GM21515 (cell line): Measurements from ENCODE around the gene SIPA1L3.

Experiments used
- ATAC-seq: cut with Tn5 transposase; IDR thresholded peaks from one replicate; pipeline ENCODE4 v1.9.1; 2021; ENCODE audit not compliant: unreplicated experiment

The SIPA1L3 gene

DNA sequence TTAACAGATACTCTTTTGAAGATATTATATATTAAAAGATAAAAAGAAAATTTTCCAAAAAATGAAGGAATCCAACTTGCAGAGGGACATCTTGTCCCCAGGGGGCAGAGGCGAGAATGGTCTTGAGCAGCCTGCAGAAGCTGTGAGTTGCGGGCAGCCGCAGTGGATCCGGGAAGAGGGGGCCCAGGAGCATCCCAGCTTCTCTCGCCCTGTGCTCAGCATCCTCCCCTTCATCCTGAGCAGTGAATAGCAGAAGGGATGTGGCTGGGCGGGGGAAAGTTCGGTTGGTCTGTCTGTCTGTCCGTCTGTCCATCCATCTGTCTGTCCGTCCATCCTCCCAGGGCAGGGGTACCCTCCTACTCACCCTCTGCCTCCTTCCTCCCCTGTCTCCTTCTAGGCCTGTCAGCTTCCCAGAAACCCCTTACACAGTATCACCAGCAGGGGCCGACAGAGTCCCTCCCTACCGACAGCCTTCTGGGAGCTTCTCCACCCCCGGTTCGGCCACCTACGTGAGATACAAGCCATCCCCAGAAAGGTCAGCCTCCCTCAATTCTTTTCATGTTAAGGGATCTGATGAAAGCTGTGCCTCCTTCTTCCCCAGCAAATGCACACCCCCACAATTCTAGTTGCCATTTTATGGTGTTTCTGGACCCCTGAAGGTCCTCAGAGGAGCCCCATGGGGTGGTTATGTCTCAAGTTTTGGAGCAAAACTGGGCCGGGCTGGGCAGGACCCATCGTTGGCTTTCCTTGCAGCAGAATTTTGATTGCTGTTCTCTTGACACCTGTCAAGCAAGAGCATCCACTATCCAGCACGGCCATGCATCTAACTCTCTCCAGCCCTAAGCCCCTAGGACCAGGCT is 235.4 kb downstream of the SIPA1L3 start:
- ATAC-seq = no peak

GRCh38 chr19:38143847-38144246 is 236.8 kb downstream of the SIPA1L3 start:
- ATAC-seq = no peak

DNA sequence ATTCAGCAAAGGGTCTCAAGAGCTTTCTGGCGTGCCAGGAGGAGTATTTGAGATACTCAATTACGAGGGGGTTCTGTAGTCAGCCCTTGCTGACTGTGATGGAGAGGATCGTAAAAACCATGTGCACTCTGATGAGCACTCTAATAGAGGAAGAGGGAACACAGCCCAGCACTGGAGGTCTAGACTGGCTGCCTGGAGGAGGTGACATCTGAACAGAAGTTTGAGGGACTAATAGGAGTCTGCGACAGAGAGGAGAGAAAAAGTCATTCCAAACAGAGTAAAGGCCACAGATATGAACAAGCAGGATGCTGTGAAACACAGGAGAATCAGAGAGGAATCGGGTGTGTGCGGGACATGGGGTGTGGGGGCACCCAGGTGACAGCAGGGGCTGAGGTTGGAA is 237.7 kb downstream of the SIPA1L3 start:
- no peak for ATAC-seq

DNA sequence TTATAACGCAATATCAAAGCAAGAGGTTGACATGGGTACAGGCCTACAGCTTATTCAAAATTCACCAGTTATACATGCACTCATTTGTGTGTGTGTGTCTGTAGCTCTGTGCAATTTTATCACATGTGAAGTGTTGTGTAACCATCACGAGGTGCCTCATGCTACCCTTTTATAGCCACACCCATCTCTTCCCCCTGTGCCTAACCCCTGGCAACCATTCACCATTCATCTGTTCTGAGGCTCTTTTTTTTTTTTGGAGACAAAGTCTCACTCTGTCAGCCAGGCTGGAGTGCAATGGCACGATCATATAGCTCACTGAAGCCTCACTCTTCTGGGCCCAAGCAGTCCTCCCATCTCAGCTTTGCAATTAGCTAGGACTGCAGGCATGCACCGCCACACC is 238.6 kb downstream of the SIPA1L3 start:
- ATAC-seq = no peak

GRCh38 chr19:38148337-38148736 is 241.3 kb downstream of the SIPA1L3 start:
- no peak for ATAC-seq

GRCh38 chr19:38149661-38150061 is 242.7 kb downstream of the SIPA1L3 start:
- no peak for ATAC-seq

DNA sequence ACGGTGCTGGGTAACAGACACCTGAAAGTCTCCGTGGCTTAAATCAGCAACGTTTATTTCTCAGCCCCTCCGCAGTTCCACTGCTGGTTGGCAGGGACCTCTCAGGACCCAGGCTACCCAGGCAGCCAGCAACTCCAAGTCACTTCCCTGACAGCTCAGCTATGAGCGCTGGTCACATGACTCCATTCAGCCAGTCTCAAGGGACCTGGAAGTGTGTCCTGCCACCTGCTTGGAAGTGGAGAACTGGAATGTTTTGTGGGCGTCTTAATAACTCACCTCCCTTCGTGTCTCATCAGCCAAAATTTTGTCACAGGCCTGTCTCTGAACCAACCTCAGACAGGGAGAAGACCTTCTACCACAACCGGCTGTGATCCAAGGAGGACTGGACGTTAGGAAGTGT is 244.2 kb downstream of the SIPA1L3 start:
- ATAC-seq = no peak

DNA sequence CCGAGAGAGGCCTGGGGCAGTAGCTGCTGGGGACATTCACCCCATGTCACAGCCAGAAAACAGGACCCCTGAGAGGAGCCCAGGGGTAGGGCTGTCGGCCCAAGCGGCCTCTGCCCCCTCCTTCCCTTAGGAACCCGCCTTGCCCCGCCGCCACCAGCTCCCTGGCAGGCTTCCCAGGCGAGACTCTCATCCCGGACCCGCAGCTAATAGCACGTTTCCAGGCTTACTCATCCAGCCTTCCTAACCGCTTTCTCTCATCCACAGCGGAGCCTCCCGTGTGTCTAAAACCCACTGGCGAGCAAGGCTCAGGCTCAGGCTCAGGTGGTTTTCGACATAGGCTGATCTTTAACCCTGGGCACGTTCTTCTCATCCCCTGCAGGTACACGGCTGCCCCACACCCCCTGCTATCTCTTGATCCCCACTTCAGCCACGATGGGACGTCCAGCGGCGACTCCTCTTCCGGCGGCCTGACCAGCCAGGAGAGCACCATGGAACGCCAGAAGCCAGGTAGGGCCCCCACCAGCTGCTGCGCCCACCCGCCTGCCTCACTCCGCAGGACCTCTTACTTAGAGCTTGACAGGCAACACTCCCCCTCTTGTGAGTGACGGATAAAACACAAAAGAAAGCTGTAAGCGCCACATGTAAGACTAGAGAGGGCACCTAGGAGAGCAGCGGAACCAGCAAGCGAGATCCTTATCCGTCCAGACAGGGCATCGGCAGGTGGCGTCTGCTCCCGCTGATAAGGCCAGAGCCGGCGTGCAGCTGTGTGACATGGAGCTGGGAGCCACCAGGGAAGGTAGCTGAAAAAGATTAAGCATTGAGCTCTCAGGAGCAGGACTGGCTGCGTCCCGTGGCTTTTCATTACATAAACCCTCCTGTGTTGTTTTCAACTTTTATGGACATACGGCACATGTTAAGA is 245.7 kb downstream of the SIPA1L3 start:
- ATAC-seq = no peak

DNA sequence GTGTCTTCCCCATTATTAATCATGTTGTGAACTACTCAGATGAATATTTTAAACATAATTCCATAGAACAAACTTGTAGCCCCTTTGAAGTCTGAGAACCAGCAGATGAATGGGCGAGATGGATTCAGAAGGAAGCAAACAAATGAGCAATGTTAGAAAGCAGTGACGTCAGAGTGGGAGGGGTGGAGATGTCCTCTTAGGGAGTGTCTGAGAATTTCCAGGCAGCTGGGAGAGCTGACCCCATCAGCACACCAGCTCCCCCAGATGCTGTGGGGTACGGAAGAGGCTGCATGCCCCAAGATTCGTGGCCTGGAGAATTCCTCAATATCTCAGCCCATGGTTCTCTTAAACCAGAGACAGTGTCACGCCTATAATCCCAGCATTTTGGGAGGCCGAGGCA is 248.4 kb downstream of the SIPA1L3 start:
- no peak for ATAC-seq

DNA sequence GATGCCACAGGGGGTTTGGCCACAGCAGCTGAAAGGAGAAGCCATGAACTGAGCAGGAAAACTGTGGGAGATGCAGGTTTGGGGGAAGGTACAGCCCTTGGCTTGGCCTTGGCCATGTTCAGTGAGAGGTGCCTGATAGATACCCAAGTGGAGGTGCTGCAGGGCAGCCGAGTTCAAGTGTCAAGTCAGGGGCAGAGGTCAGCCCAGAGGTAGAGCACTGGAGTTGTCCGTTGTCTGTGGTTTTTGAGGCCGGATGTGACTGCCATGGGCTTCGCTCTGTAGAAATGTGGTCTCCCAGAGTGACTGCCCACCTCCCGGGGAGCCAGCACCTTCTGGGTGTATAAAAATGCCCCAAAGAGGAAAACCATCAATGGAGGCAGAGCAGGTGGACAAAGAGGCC is 251.7 kb downstream of the SIPA1L3 start:
- ATAC-seq = no peak

GRCh38 chr19:38162094-38162493 is 255.1 kb downstream of the SIPA1L3 start:
- no peak for ATAC-seq

DNA sequence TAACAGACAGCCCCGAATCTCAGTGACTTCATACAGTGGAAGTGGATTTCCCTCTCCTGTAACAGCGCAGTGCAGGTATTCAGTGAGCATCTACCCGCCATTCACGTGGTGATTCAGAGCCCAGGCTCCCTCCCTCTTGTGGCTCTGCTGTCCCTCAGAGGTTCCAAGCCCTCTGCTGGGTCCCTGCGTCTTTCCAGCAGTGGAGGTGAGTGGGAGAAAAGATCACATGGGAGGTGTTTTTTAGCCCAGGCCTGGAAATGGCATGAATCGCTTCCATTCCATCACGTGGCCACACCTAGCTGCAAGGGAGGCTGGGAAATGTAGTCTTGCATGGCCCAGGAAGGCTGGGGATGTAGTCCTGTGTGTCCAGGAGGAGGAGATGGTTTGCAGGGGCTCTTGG is 255.6 kb downstream of the SIPA1L3 start:
- no peak for ATAC-seq

DNA sequence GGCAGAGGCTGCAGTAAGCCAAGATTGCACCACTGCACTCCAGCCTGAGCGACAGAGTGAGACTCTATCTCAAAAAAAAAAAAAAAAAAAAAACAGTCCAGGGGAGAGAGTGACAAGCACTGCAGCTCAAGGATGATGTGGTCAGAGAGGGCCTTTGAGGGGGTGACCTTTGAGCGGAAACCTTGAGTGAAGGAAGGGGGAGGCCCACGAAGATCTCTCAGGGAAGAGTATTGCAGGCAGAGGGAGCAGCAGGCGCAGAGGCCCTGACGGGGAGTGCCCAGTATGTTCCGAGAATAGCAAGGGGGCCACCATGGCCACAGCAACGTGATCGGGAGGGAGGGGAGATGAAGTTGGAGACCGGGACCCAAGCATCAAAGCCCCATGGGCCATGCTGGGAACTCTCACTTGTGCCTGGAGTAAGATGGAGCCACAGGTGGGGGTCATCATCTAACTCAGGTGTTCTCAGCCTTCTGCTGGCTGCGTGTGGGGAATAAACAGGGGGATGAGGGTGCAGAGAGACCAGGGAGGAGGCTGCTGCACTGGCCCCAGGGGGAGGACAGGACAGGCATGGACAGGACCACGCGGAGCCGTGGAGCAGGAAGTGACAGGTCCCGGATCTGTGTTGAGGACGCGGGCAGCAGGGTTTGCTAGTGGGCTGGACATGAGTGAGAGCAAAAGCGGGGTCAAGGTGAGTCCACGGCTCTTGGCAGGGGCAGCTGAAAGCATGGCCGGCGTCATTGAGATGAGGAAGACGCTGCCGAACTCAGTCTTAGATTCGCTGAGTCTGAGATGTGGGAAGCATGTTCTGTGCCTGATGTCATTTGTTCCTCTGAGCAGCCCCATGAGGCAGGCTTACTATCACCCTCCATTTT is 256.6 kb downstream of the SIPA1L3 start:
- no peak for ATAC-seq

DNA sequence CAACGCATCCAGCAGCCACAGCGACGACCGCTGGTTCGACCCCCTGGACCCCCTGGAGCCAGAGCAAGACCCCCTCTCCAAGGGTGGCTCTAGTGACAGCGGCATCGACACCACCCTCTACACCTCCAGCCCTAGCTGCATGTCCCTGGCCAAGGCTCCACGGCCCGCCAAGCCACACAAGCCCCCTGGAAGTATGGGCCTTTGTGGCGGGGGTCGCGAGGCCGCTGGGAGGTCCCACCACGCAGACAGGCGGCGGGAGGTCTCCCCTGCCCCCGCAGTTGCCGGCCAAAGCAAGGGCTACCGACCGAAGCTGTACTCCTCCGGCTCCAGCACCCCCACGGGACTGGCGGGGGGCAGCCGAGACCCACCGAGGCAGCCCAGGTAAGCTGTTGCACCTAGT is 257.5 kb downstream of the SIPA1L3 start:
- no peak for ATAC-seq

GRCh38 chr19:38165335-38165734 is 258.3 kb downstream of the SIPA1L3 start:
- ATAC-seq = no peak

DNA sequence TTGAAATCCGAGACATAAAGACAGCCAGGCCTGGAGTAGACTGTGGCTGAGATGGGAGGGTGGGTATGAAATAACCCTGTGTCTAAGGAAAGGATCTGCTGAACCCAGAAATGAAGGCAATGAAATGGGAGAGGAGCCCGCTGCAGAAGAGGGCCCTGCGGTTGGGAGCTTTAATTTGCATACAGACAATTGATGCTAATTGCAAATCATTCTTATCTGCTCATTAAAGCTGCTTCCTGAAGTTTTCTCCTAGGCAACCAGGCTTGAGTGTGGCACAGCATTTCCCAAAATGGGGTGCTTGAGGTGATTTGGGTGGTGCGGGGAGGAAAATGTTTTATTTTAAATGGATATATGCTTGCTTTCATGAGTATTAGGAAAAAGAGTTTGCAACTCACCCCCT is 261.6 kb downstream of the SIPA1L3 start:
- ATAC-seq = no peak

DNA sequence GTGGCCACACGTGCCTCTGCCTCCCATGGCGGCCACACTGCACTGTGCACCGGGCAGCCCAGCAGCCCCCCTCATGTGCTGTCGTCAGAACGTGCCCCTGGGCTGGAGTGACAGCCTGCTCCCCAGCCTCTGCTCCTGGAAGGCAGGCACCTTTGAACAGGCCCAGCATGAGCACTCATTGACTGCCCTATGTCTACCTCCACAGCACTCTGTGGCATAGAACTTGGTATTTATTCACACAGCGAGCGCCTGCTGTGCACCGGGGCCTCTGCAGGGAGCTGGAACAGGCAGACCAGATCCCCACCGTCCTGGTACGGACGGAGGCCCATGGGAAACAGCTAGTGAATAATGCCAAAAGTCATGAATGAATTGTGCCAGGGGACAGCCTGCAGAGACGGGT is 263.3 kb downstream of the SIPA1L3 start:
- no peak for ATAC-seq

DNA sequence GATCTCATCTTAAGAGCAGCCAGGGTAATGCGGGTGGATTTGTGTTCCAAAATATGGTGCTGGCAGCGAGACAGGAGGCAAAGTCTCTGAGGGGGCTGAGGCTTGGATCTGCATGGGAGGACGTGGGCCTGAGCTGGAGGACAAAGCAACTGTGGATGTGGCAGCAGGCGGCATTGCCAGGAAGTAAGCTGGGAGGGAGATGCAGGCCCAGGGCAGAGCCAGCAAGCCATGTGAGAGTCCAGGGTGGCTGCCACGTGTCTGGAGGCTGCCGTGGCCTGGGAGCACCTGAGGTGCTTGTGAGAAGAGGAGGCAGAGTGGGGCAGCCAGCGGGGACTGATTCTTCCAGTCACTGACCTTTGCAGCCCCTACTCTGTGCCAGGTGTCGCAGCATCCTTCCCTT is 265.0 kb downstream of the SIPA1L3 start:
- ATAC-seq = no peak

DNA sequence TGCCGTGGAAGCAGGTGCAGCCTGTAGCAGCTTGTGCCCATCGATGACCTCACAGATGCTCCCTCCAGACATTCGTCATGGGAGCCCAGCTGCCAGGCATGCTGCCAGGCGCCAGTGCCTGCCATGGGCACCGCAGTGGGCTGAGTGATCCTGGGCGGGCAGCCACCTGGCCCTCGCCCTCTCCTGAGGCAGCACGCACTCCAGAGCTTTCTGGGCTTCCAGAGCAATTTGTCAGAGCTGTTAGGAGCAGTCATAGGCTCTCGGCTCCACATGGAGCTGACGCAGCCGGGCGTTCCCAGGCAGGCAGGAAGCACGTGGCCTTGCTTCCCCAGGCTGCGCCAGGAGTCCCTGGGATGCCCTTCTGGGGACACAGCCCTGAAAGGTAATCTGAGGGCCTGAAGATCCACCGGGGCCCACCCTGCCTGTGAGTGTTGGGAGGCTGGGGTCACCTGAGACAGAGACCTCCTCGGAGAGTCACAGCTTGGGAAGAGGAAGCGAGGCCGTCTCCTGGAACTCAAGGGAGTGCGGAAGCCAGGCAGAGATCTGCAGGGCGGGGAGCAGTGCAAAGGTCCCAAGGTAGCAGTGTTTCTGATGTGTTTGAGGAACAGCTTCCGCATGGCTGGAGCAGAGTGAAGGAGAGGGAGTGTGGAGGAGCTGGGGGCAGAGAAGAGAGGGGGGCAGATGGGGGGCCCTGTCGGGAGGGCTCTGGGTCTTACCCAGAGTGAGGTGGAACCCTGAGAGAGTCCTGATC is 266.5 kb downstream of the SIPA1L3 start:
- no peak for ATAC-seq

- no peak for ATAC-seq
Measured at GRCh38 chr19:38175422-38175821, 268.4 kb downstream of the SIPA1L3 start.
